Measurements from ENCODE around the gene ATP2A3. TPM values are rescaled to one million over a fixed set of nuclear protein-coding genes. Genes with fewer than 3 reads are reported as not detected.

ATP2A3 gene
- total and polyA plus RNA-seq, 2 donors (not counting 3 experiments of a cell fraction or from before 2014, with no cell fraction given) = 0.37 to 0.55 TPM

- H3K4me2 ChIP-seq (ENCODE audit: insufficient read depth, low read length) = no peak overlapping the region
- H4K20me1 ChIP-seq (replicated peaks; ENCODE audit: control insufficient read depth, extremely low read depth, insufficient read depth, low read length) = no peaks in the 10 kb centered on the region
- H3K9me1 ChIP-seq (replicated peaks; ENCODE audit: control insufficient read depth, extremely low read depth, insufficient read depth, low read length) = no peaks in the 10 kb centered on the region
- no peak for FAIRE-seq
- intact Hi-C loops (cut with micrococcal nuclease) = no loop called here
- dilution Hi-C loops (cut with MboI; ENCODE audit: extremely low pct_ligation_motif_present, low sequenced_read_pairs) = no loop called here
- H3K36me3 ChIP-seq (ENCODE audit: control insufficient read depth in 2 of 2, extremely low read depth in 1 of 2, insufficient read depth in 2 of 2, low read length in 2 of 2) = no peaks in the 10 kb centered on the region
- H3K27me3 ChIP-seq (ENCODE audit: control insufficient read depth in 2 of 2, insufficient read depth in 2 of 2, low read length in 2 of 2) = peaks cover 0 to 4% of the 10 kb centered on the region in 2 experiments
- CTCF ChIA-PET = no interaction called here
- H3K9me3 ChIP-seq (replicated peaks; ENCODE audit: control insufficient read depth, insufficient read depth, low read length) = no peaks in the 10 kb centered on the region
- POLR2A ChIA-PET = no interaction called here
- H3K4me3 ChIP-seq (replicated peaks in 1 of 3; ENCODE audit: insufficient read depth in 1 of 3, low read depth in 1 of 3, low read length in 3 of 3) = no peak overlapping the region
- H3K4me1 ChIP-seq (ENCODE audit: control insufficient read depth, extremely low read depth, insufficient read depth, low read length) = peaks cover 15% of the 10 kb centered on the region
- BruUV-seq (replicated peaks) = no TSS peak
- no peak overlapping the region for H3K27ac ChIP-seq (ENCODE audit: insufficient read depth, low read depth, low read length)
- TF ChIP-seq, protein P1, sequence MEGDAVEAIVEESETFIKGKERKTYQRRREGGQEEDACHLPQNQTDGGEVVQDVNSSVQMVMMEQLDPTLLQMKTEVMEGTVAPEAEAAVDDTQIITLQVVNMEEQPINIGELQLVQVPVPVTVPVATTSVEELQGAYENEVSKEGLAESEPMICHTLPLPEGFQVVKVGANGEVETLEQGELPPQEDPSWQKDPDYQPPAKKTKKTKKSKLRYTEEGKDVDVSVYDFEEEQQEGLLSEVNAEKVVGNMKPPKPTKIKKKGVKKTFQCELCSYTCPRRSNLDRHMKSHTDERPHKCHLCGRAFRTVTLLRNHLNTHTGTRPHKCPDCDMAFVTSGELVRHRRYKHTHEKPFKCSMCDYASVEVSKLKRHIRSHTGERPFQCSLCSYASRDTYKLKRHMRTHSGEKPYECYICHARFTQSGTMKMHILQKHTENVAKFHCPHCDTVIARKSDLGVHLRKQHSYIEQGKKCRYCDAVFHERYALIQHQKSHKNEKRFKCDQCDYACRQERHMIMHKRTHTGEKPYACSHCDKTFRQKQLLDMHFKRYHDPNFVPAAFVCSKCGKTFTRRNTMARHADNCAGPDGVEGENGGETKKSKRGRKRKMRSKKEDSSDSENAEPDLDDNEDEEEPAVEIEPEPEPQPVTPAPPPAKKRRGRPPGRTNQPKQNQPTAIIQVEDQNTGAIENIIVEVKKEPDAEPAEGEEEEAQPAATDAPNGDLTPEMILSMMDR (IDR thresholded peaks at IDR 0.05; ENCODE audit: extremely low read depth in 1 of 2, insufficient read depth in 1 of 2, low read depth in 1 of 2, low read length in 2 of 2) = no peak
- TF ChIP-seq GATA2 (IDR thresholded peaks at IDR 0.05; ENCODE audit: insufficient read depth, insufficient read length, low read depth, low read length) (no peak), MAX (IDR thresholded peaks at IDR 0.05; ENCODE audit: insufficient read depth, insufficient read length) (no peak), FOS (IDR thresholded peaks at IDR 0.05; ENCODE audit: borderline replicate concordance, insufficient read depth, low read length) (no peak), POLR2A (IDR thresholded peaks at IDR 0.05; ENCODE audit: low read depth, low read length) (no peak), POLR2AphosphoS5 (IDR thresholded peaks at IDR 0.05; ENCODE audit: insufficient read depth, low read depth, low read length) (no peak), EZH2 (IDR thresholded peaks at IDR 0.05; ENCODE audit: borderline replicate concordance, low read depth, low read length, severe bottlenecking) (no peak), MYC (IDR thresholded peaks at IDR 0.05; ENCODE audit: low read depth, low read length) (no peak)
- H3K9ac ChIP-seq (replicated peaks; ENCODE audit: extremely low read depth, insufficient read depth, low read length) = no peak overlapping the region
- no peaks in the 10 kb centered on the region for H3K79me2 ChIP-seq (ENCODE audit: control insufficient read depth, insufficient read depth, low read length)
- no peak for DNase-seq (ENCODE audit: low read depth, low spot score)
- no peak overlapping the region for H2AFZ ChIP-seq (ENCODE audit: low read depth, low read length)
These were observed 8.7 kb upstream of the ATP2A3 start for GRCh38 chr17:3972931-3973330.
